H9 (cell line): ENCODE data around the gene C13orf46. TPM values are rescaled to one million over a fixed set of nuclear protein-coding genes. Genes with fewer than 3 reads are reported as not detected.

Experiments used
- DNase-seq: peaks from one replicate; pipeline ENCODE4 v3.0.0-alpha.2; 2017
- H2AFZ ChIP-seq: one replicate; pipeline ENCODE4 v1.6.1; 2013; ENCODE audit warnings: mild to moderate bottlenecking, low read length, control low read depth, moderate library complexity
- H2AK5ac ChIP-seq: 2 replicates; pipeline ENCODE4 v1.6.1; 2013; ENCODE audit warnings: low read length, control low read depth, mixed read lengths; ENCODE audit not compliant: insufficient read length
- H2BK120ac ChIP-seq: one replicate; pipeline ENCODE4 v1.6.1; 2013; ENCODE audit warnings: low read depth, mild to moderate bottlenecking, low read length, control low read depth, inconsistent platforms; ENCODE audit not compliant: poor library complexity, severe bottlenecking
- H2BK12ac ChIP-seq: 2 replicates; pipeline ENCODE4 v1.6.1; 2013; ENCODE audit warnings: low read length, control low read depth, mixed read lengths, low read depth; ENCODE audit not compliant: insufficient read length
- H2BK15ac ChIP-seq: 2 replicates; pipeline ENCODE4 v1.6.1; 2013; ENCODE audit warnings: low read depth, low read length, control low read depth
- H2BK20ac ChIP-seq: one replicate; pipeline ENCODE4 v1.6.1; 2013; ENCODE audit warnings: low read depth, mild to moderate bottlenecking, low read length, control low read depth, inconsistent platforms; ENCODE audit not compliant: poor library complexity, severe bottlenecking
- H2BK5ac ChIP-seq: 2 replicates; pipeline ENCODE4 v1.6.1; 2013; ENCODE audit warnings: low read length, control low read depth, mixed read lengths; ENCODE audit not compliant: insufficient read length
- H3K14ac ChIP-seq: 2 replicates; pipeline ENCODE4 v1.6.1; 2013; ENCODE audit warnings: low read length, control low read depth; ENCODE audit not compliant: insufficient read depth
- H3K18ac ChIP-seq: 2 replicates; pipeline ENCODE4 v1.6.1; 2013; ENCODE audit warnings: low read depth, mild to moderate bottlenecking, mixed read lengths, low read length, control low read depth; ENCODE audit not compliant: insufficient read length
- H3K23ac ChIP-seq: 2 replicates; pipeline ENCODE4 v1.6.1; 2013; ENCODE audit warnings: low read length, control low read depth, mixed read lengths, low read depth; ENCODE audit not compliant: insufficient read length
- H3K23me2 ChIP-seq: 2 replicates; pipeline ENCODE4 v1.6.1; 2013; ENCODE audit warnings: low read depth, mild to moderate bottlenecking, mixed read lengths, low read length, control low read depth; ENCODE audit not compliant: insufficient read length, poor library complexity, severe bottlenecking
- H3K27ac ChIP-seq: 2 replicates; pipeline ENCODE4 v1.5.1; 2013; ENCODE audit warnings: low read length, control low read depth, mixed read lengths, low read depth; ENCODE audit not compliant: insufficient read length
- H3K27me3 ChIP-seq: 2 replicates; pipeline ENCODE4 v1.6.1; 2013; ENCODE audit warnings: low read length, control low read depth, inconsistent platforms; ENCODE audit not compliant: insufficient read depth
- H3K4ac ChIP-seq: 2 replicates; pipeline ENCODE4 v1.6.1; 2013; ENCODE audit warnings: low read depth, mild to moderate bottlenecking, control low read depth, inconsistent platforms, low read length, moderate library complexity
- H3K4me1 ChIP-seq: 2 replicates; pipeline ENCODE4 v1.6.1; 2013; ENCODE audit warnings: low read length, control low read depth, inconsistent platforms; ENCODE audit not compliant: insufficient read depth
- H3K4me2 ChIP-seq: 2 replicates; pipeline ENCODE4 v1.6.1; 2013; ENCODE audit warnings: low read length, control low read depth, mixed read lengths; ENCODE audit not compliant: insufficient read length, insufficient read depth
- H3K56ac ChIP-seq: 2 replicates; pipeline ENCODE4 v1.6.1; 2013; ENCODE audit warnings: low read depth, mild to moderate bottlenecking, mixed read lengths, low read length, control low read depth; ENCODE audit not compliant: insufficient read length
- H3K79me1 ChIP-seq: 2 replicates; pipeline ENCODE4 v1.6.1; 2013; ENCODE audit warnings: low read depth, mild to moderate bottlenecking, moderate library complexity, low read length, control low read depth, inconsistent platforms; ENCODE audit not compliant: insufficient read depth, poor library complexity, severe bottlenecking
- H3K79me2 ChIP-seq: 2 replicates; pipeline ENCODE4 v1.6.1; 2013; ENCODE audit warnings: low read length, control low read depth, inconsistent platforms; ENCODE audit not compliant: insufficient read depth
- H3K9ac ChIP-seq: 2 replicates; pipeline ENCODE4 v1.6.1; 2013; ENCODE audit warnings: low read length, control low read depth, mixed read lengths; ENCODE audit not compliant: insufficient read length; ENCODE audit errors: extremely low read depth
- H3K9me3 ChIP-seq: one replicate; pipeline ENCODE4 v1.6.1; 2013; ENCODE audit warnings: low read depth, low read length, inconsistent platforms; ENCODE audit not compliant: control insufficient read depth
- H3T11ph ChIP-seq: one replicate; pipeline ENCODE4 v1.6.1; 2013; ENCODE audit warnings: mild to moderate bottlenecking, low read length, control low read depth, inconsistent platforms
- H4K20me1 ChIP-seq: one replicate; pipeline ENCODE4 v1.6.1; 2013; ENCODE audit not compliant: control insufficient read depth, insufficient read length, insufficient read depth
- H4K5ac ChIP-seq: 2 replicates; pipeline ENCODE4 v1.6.1; 2013; ENCODE audit warnings: low read depth, mild to moderate bottlenecking, mixed read lengths, low read length, control low read depth; ENCODE audit not compliant: insufficient read length
- H4K8ac ChIP-seq: replicated peaks from 2 replicates; pipeline ENCODE4 v1.6.1; 2013; ENCODE audit warnings: low read length, control low read depth, mixed read lengths, low read depth; ENCODE audit not compliant: insufficient read length
- H4K91ac ChIP-seq: 2 replicates; pipeline ENCODE4 v1.6.1; 2013; ENCODE audit warnings: low read depth, mild to moderate bottlenecking, moderate library complexity, mixed read lengths, low read length, control low read depth; ENCODE audit not compliant: insufficient read length
- H3K27ac Mint-ChIP-seq, 3 experiments: 2 replicates in 2 of 3; 3 replicates in 1 of 3; pipeline ENCODE4 v1.8.0; 2020 to 2021; ENCODE audit warnings: mixed read lengths in 3 of 3, mild to moderate bottlenecking in 1 of 3, moderate library complexity in 1 of 3
- H3K27me3 Mint-ChIP-seq: 2 replicates; pipeline ENCODE4 v1.8.0; 2021; ENCODE audit warnings: low read depth, mild to moderate bottlenecking, moderate library complexity, mixed read lengths
- H3K36me3 Mint-ChIP-seq, 3 experiments: 2 replicates in 2 of 3; 3 replicates in 1 of 3; pipeline ENCODE4 v1.8.0; 2020 to 2021; ENCODE audit warnings: low read depth in 3 of 3, mixed read lengths in 3 of 3; ENCODE audit not compliant: insufficient read depth in 1 of 3
- H3K4me1 Mint-ChIP-seq, 2 experiments: 2 replicates each; pipeline ENCODE4 v1.8.0; 2020; ENCODE audit warnings: mixed read lengths in 2 of 2
- H3K4me3 Mint-ChIP-seq, 2 experiments: 2 replicates in 1 of 2; 3 replicates in 1 of 2; pipeline ENCODE4 v1.8.0; 2020 to 2021; ENCODE audit warnings: mild to moderate bottlenecking in 2 of 2, mixed read lengths in 2 of 2, moderate library complexity in 1 of 2
- H3K9me3 Mint-ChIP-seq, 2 experiments: 2 replicates in 1 of 2; 3 replicates in 1 of 2; pipeline ENCODE4 v1.8.0; 2020; ENCODE audit warnings: mild to moderate bottlenecking in 2 of 2, mixed read lengths in 2 of 2, moderate library complexity in 1 of 2
- WGBS: extraction: QIAGEN DNeasy Blood & Tissue Kit; methylation state at CpG from one replicate; pipeline ENCODE4 v1.1.7; 2013; ENCODE audit warnings: missing lambda C conversion rate, low lambda C conversion rate, mixed read lengths; ENCODE audit not compliant: insufficient read length; ENCODE audit errors: extremely low coverage; 5-methylcytosine and 5-hydroxymethylcytosine counted together
- total RNA-seq: library from RNA; stranded (reverse); gene quantifications from 2 replicates; pipeline ENCODE4 v1.2.1, GENCODE V29; 2021
- TF ChIP-seq, protein P1 (sequence below): fragments of 200-600 bp; sonication (generic); conservative IDR thresholded peaks from 3 replicates; pipeline ENCODE4 v1.8.0; 2021; ENCODE audit warnings: antibody characterized with exemption, mild to moderate bottlenecking

Gene C13orf46
- total RNA-seq, 1 experiment from 2014 or later, result 0.55 TPM

DNA sequence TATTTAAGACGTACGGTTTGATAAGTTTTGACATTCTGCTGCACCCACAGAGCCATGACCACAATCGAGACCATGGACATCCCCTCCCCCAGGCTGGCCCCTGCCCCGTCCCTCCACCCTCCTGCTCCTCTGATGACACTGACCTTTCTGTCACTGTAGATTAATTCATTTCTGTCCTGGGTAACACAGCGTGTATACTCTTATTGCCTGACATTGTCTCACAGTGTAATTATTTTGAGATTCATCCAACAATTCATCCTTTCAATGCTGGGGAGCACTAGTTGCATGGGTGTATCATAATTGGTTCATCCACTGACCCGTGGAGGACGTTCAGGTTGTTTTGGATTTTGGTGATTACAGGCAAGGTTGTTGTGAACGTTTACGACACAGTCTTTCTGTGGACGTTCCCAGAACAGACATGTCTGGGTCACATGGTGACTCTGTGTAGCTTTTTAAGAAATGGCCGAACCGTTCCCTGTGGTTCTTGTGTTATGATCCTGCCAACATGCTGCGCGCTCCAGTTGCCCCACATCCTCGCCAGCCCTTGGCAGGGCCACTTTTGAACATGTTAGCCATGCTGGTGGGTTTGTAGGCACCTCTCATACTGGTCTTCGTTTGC is 41.9 kb downstream of the C13orf46 start:
- H3K4me1 Mint-ChIP-seq, result peaks cover 5 to 7% of the 10 kb centered on the region in 2 experiments
- Histone ChIP-seq H4K8ac (no peak overlapping the region), H3K4me1 (no peaks in the 10 kb centered on the region), H3K79me1 (no peaks in the 10 kb centered on the region), H2AFZ (no peak overlapping the region), H2AK5ac (no peak overlapping the region), H4K20me1 (no peaks in the 10 kb centered on the region), H3K79me2 (no peaks in the 10 kb centered on the region), H3K4ac (no peak overlapping the region), H3K27ac (no peak overlapping the region), H4K91ac (no peak overlapping the region), H2BK20ac (no peak overlapping the region), H3K56ac (no peak overlapping the region), H2BK120ac (no peak overlapping the region), H3K9ac (no peak overlapping the region), H3K23me2 (no peaks in the 10 kb centered on the region), H2BK5ac (no peak overlapping the region), H3K4me2 (no peak overlapping the region), H3K14ac (no peak overlapping the region), H3K23ac (no peak overlapping the region), H3T11ph (no peak overlapping the region), H2BK15ac (no peak overlapping the region), H2BK12ac (no peak overlapping the region), H3K9me3 (no peaks in the 10 kb centered on the region), H4K5ac (no peak overlapping the region), H3K27me3 (no peaks in the 10 kb centered on the region), H3K18ac (no peak overlapping the region)
- WGBS, result no CpG with 5 or more reads among the region's 16 CpGs
- H3K36me3 Mint-ChIP-seq, result no peaks in the 10 kb centered on the region
- H3K27ac Mint-ChIP-seq, result no peak overlapping the region
- TF ChIP-seq, protein P1, sequence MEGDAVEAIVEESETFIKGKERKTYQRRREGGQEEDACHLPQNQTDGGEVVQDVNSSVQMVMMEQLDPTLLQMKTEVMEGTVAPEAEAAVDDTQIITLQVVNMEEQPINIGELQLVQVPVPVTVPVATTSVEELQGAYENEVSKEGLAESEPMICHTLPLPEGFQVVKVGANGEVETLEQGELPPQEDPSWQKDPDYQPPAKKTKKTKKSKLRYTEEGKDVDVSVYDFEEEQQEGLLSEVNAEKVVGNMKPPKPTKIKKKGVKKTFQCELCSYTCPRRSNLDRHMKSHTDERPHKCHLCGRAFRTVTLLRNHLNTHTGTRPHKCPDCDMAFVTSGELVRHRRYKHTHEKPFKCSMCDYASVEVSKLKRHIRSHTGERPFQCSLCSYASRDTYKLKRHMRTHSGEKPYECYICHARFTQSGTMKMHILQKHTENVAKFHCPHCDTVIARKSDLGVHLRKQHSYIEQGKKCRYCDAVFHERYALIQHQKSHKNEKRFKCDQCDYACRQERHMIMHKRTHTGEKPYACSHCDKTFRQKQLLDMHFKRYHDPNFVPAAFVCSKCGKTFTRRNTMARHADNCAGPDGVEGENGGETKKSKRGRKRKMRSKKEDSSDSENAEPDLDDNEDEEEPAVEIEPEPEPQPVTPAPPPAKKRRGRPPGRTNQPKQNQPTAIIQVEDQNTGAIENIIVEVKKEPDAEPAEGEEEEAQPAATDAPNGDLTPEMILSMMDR, result no peak
- no peaks in the 10 kb centered on the region; the same call in none of the 2 replicates for H3K27me3 Mint-ChIP-seq
- DNase-seq, result no peak
- no peaks in the 10 kb centered on the region; a peak in 1 of 5 replicates for H3K9me3 Mint-ChIP-seq
- no peak overlapping the region for H3K4me3 Mint-ChIP-seq
